PC-9 (cell line): ENCODE measurements around the gene NCOA3.
"Not testable (repeated sequence)": the region's sequence is repeated elsewhere in the genome, so short reads cannot be mapped to it uniquely, and the experiment has no call there.

Experiments
- CTCF ChIP-seq: fragments of 200-600 bp; sonication (generic); conservative IDR thresholded peaks from 2 replicates; pipeline ENCODE4 v1.6.1; 2017; ENCODE audit warnings: mixed run types, antibody characterized with exemption, mild to moderate bottlenecking, moderate library complexity
- EZH2 ChIP-seq: fragments of 200-600 bp; sonication (generic); IDR thresholded peaks from 2 replicates; pipeline ENCODE4 v1.8.0; 2017; ENCODE audit warnings: antibody characterized with exemption, low read depth

DNA sequence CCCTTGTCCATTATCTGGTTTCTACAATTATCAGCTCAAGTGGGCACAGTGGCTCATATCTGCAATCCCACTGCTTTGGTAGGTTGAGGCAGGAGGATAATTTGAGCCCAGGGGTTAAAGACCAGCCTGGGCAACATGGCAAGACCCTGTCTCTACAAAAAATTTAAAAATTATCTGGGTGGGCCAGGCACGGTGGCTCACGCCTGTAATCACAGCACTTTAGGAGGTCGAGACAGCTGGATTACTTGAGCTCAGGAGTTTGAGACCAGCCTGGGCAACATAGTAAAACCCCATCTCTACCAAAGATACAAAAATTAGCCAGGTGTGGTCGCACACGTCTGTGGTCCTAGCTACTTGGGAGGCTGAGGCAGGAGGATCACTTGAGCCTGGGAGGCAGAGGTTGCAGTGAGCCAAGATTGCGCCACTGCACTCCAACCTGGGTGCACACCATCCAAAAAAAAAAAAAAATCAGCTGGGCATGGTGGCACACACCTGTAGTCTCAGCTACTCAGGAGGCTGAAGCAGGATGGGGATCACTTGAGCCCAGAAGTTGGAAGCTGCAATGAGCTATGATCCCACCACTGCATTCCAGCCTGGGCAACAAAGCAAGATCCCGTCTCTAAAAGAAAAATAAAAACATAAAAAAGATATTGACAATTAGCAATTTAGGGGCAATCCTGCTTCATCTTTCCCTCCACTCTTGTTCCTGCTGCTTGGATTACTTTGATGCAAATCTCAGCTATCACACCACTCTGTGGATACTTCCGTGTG is 43.2 kb upstream of the NCOA3 start:
- not testable (repeated sequence) for TF ChIP-seq CTCF, EZH2
